HCT116 (cell line): ENCODE data around the gene CTRL. TPM values are rescaled to one million over a fixed set of nuclear protein-coding genes. Genes with fewer than 3 reads are reported as not detected.

Source experiments
- ATAC-seq: fragments of 200-7000 bp; cut with Tn5 transposase; 2 replicates; pipeline ENCODE4 v1.9.1; 2020; ENCODE audit warnings: mild to moderate bottlenecking, moderate library complexity
- BruUV-seq: library from RNA; stranded (reverse); fragments of 400-500 nt; replicated peaks from 2 replicates; lab custom pipeline; 2021; lab: Mats Ljungman, UMichigan
- CTCF ChIA-PET: fragments of 300-600 bp; sonication (Branson Sonifier 250); formaldehyde crosslinking; loops from one replicate; lab custom pipeline; 2021; ENCODE audit warnings: antibody characterized with exemption; lab: Charles Lee
- POLR2A ChIA-PET: fragments of 300-600, 350-600 bp; sonication (Branson Sonifier 250); formaldehyde crosslinking; loops from one replicate; lab custom pipeline; 2021; ENCODE audit warnings: antibody characterized with exemption; lab: Charles Lee
- RAD21 ChIA-PET, 2 experiments: fragments of 300-600 bp; sonication (Branson Sonifier 250); formaldehyde crosslinking; loops; one replicate each; lab custom pipeline; 2023; ENCODE audit warnings: low total read pairs in 2 of 2; ENCODE audit not compliant: uncharacterized antibody in 2 of 2, unreplicated experiment in 2 of 2, low non-redundant PET in 1 of 2; lab: Charles Lee
- DNase-seq: peaks from one replicate; pipeline ENCODE4 v3.0.0-alpha.2; 2010; ENCODE audit warnings: low read depth, low spot score
- H2AFZ ChIP-seq: fragments of 200-600 bp; shearing (Covaris generic), sonication (generic); 2 replicates; pipeline ENCODE4 v1.6.1; 2017; ENCODE audit warnings: low read depth, mixed run types, mixed read lengths, antibody characterized with exemption, low read length; ENCODE audit not compliant: poor library complexity, severe bottlenecking
- H3K27ac ChIP-seq: 2 replicates; pipeline ENCODE4 v1.5.1; 2012; ENCODE audit warnings: low read depth, low read length
- H3K27me3 ChIP-seq: fragments of 200-600 bp; sonication (generic); 2 replicates; pipeline ENCODE4 v1.6.1; 2016; ENCODE audit warnings: mixed run types, low read length, mixed read lengths; ENCODE audit not compliant: insufficient read depth
- H3K36me3 ChIP-seq, 2 experiments: fragments of 200-500 bp in 1 of 2; fragments of 200-600 bp in 1 of 2; sonication (Bioruptor generic) in 1 of 2; sonication (generic) in 1 of 2; 2 replicates each; pipeline versions ENCODE4 v1.5.1 to v1.6.1; 2014 to 2016; ENCODE audit warnings: low read length in 2 of 2, inconsistent platforms in 1 of 2, mixed read lengths in 1 of 2, mixed run types in 1 of 2; ENCODE audit not compliant: insufficient read depth in 2 of 2, control insufficient read depth in 1 of 2
- H3K4me1 ChIP-seq, 2 experiments: fragments of 200-600 bp in 1 of 2; sonication (generic) in 1 of 2; 2 replicates each; pipeline versions ENCODE4 v1.5.1 to v1.6.1; 2012 to 2017; ENCODE audit warnings: low read length in 2 of 2, inconsistent platforms in 1 of 2, mild to moderate bottlenecking in 1 of 2, mixed read lengths in 1 of 2, mixed run types in 1 of 2, moderate library complexity in 1 of 2; ENCODE audit not compliant: insufficient read depth in 2 of 2, control insufficient read depth in 1 of 2
- H3K4me2 ChIP-seq: fragments of 200-600 bp; sonication (generic); 2 replicates; pipeline ENCODE4 v1.6.1; 2017; ENCODE audit warnings: mixed run types, low read length, mixed read lengths
- H3K4me3 ChIP-seq, 2 experiments: fragments of 200-600 bp in 1 of 2; sonication (generic) in 1 of 2; replicated peaks in 1 of 2; 2 replicates each; pipeline ENCODE4 v1.5.1; 2011 to 2016; ENCODE audit warnings: low read length in 2 of 2, control low read depth in 1 of 2, low read depth in 1 of 2, mild to moderate bottlenecking in 1 of 2, mixed read lengths in 1 of 2, mixed run types in 1 of 2
- H3K79me2 ChIP-seq: fragments of 200-600 bp; sonication (generic); 2 replicates; pipeline ENCODE4 v1.6.1; 2017; ENCODE audit warnings: mild to moderate bottlenecking, mixed run types, low read length, moderate library complexity, mixed read lengths; ENCODE audit not compliant: insufficient read depth
- H3K9ac ChIP-seq: fragments of 200-600 bp; sonication (generic); 2 replicates; pipeline ENCODE4 v1.6.1; 2016; ENCODE audit warnings: low read length, mixed read lengths
- H3K9me2 ChIP-seq: fragments of 200-600 bp; sonication (generic), shearing (Covaris generic); 2 replicates; pipeline ENCODE4 v1.6.1; 2017; ENCODE audit warnings: mixed run types, mild to moderate bottlenecking, moderate library complexity; ENCODE audit not compliant: insufficient read depth
- H3K9me3 ChIP-seq, 2 experiments: fragments of 200-500 bp in 1 of 2; fragments of 200-600 bp in 1 of 2; sonication (Bioruptor generic) in 1 of 2; sonication (generic) in 1 of 2; 2 replicates each; pipeline ENCODE4 v1.6.1; 2014 to 2017; ENCODE audit warnings: low read length in 2 of 2, mixed read lengths in 2 of 2, inconsistent platforms in 1 of 2, low read depth in 1 of 2, mild to moderate bottlenecking in 1 of 2, mixed run types in 1 of 2, moderate library complexity in 1 of 2; ENCODE audit not compliant: control insufficient read depth in 1 of 2, insufficient read depth in 1 of 2
- H4K20me1 ChIP-seq: fragments of 200-600 bp; sonication (generic), shearing (Covaris generic); 2 replicates; pipeline ENCODE4 v1.6.1; 2017; ENCODE audit warnings: mixed run types, mild to moderate bottlenecking, moderate library complexity; ENCODE audit not compliant: insufficient read depth
- CEBPB ChIP-seq: IDR thresholded peaks from 2 replicates; pipeline ENCODE4 v1.6.1; 2012; ENCODE audit warnings: low read depth
- EGR1 ChIP-seq: IDR thresholded peaks from 2 replicates; pipeline ENCODE4 v1.6.1; 2012; ENCODE audit warnings: low read depth
- EZH2 ChIP-seq: fragments of 200-600 bp; sonication (generic); IDR thresholded peaks from 2 replicates; pipeline ENCODE4 v1.6.1; 2017; ENCODE audit warnings: antibody characterized with exemption, mixed run types
- EZH2phosphoT487 ChIP-seq: fragments of 200-600 bp; IDR thresholded peaks from 2 replicates; pipeline ENCODE4 v1.6.1; 2018; ENCODE audit warnings: antibody characterized with exemption, borderline replicate concordance
- FOSL1 ChIP-seq: IDR thresholded peaks from 2 replicates; pipeline ENCODE4 v1.6.1; 2012; ENCODE audit warnings: low read depth
- POLR2AphosphoS5 ChIP-seq: IDR thresholded peaks from 2 replicates; pipeline ENCODE4 v1.6.1; 2011; ENCODE audit warnings: mild to moderate bottlenecking, low read depth, low read length, moderate library complexity
- SIN3A ChIP-seq: IDR thresholded peaks from 2 replicates; pipeline ENCODE4 v1.6.1; 2012; ENCODE audit warnings: low read depth
- SRF ChIP-seq: IDR thresholded peaks from 2 replicates; pipeline ENCODE4 v1.6.1; 2012; ENCODE audit warnings: low read depth
- TCF7L2 ChIP-seq: IDR thresholded peaks from 2 replicates; pipeline ENCODE4 v1.7.0; 2011; ENCODE audit warnings: borderline replicate concordance, inconsistent platforms; ENCODE audit not compliant: insufficient read depth, insufficient read length; ENCODE audit errors: extremely low read depth
- YY1 ChIP-seq: IDR thresholded peaks from 2 replicates; pipeline ENCODE4 v1.6.1; 2011; ENCODE audit warnings: low read length, low read depth, moderate library complexity, mild to moderate bottlenecking; ENCODE audit not compliant: insufficient replicate concordance; ENCODE audit errors: extremely low read depth
- ZFX ChIP-seq: fragments of 450-650 bp; IDR thresholded peaks from 2 replicates; pipeline ENCODE4 v1.6.1; 2017
- intact Hi-C: fragments of 100-400 bp; cut with micrococcal nuclease; formaldehyde crosslinking; loops from 2 replicates; pipeline ENCODE4 v1.10.0; 2022
- total RNA-seq: library from RNA; stranded (reverse); gene quantifications from one replicate; pipeline ENCODE4 v1.2.1, GENCODE V29; 2021; ENCODE audit not compliant: unreplicated experiment
- TF ChIP-seq, protein P1 (sequence below): IDR thresholded peaks from 2 replicates; pipeline ENCODE4 v1.6.1; 2012; ENCODE audit warnings: low read depth
- TF ChIP-seq, protein P2 (sequence below): IDR thresholded peaks from 2 replicates; pipeline ENCODE4 v1.6.1; 2011; ENCODE audit warnings: mild to moderate bottlenecking, low read length, moderate library complexity; ENCODE audit not compliant: insufficient replicate concordance; ENCODE audit errors: extremely low read depth
- TF ChIP-seq, protein P3 (sequence below): IDR thresholded peaks from 2 replicates; pipeline ENCODE4 v1.6.1; 2012

The CTRL gene
- total RNA-seq, 1 experiment from 2014 or later: 3.4 TPM

DNA sequence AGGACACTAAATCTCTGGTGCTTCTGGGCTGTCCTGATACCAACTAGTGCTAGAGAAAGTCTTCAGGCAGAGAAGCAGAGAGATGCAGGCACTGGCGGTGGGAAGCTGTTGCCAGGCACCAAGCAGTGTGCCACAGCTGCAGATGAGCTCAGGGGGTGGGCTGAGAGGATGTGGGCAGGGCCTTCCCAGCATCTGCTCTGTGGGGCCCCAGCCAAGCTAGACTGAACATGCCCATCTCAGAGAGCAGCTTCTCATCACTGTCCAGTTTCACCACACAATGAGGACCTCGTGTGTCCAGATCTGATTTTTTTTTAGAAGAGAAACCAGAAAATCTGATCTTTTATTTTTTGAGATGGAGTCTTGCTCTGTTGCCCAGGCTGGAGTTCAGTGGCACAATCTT, 21.5 kb downstream of the CTRL start:
- H3K36me3 ChIP-seq: no peaks in the 10 kb centered on the region; a peak in 1 of 4 replicates
- no peaks in the 10 kb centered on the region for H4K20me1 ChIP-seq
- no peaks in the 10 kb centered on the region for H3K79me2 ChIP-seq
- TF ChIP-seq SRF (no peak), FOSL1 (no peak), POLR2AphosphoS5 (no peak), YY1 (no peak), ZFX (no peak), EGR1 (no peak), EZH2 (no peak), TCF7L2 (no peak), CEBPB (no peak), SIN3A (no peak), EZH2phosphoT487 (no peak)
- TF ChIP-seq, protein P1, sequence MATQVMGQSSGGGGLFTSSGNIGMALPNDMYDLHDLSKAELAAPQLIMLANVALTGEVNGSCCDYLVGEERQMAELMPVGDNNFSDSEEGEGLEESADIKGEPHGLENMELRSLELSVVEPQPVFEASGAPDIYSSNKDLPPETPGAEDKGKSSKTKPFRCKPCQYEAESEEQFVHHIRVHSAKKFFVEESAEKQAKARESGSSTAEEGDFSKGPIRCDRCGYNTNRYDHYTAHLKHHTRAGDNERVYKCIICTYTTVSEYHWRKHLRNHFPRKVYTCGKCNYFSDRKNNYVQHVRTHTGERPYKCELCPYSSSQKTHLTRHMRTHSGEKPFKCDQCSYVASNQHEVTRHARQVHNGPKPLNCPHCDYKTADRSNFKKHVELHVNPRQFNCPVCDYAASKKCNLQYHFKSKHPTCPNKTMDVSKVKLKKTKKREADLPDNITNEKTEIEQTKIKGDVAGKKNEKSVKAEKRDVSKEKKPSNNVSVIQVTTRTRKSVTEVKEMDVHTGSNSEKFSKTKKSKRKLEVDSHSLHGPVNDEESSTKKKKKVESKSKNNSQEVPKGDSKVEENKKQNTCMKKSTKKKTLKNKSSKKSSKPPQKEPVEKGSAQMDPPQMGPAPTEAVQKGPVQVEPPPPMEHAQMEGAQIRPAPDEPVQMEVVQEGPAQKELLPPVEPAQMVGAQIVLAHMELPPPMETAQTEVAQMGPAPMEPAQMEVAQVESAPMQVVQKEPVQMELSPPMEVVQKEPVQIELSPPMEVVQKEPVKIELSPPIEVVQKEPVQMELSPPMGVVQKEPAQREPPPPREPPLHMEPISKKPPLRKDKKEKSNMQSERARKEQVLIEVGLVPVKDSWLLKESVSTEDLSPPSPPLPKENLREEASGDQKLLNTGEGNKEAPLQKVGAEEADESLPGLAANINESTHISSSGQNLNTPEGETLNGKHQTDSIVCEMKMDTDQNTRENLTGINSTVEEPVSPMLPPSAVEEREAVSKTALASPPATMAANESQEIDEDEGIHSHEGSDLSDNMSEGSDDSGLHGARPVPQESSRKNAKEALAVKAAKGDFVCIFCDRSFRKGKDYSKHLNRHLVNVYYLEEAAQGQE: no peak
- TF ChIP-seq, protein P2, sequence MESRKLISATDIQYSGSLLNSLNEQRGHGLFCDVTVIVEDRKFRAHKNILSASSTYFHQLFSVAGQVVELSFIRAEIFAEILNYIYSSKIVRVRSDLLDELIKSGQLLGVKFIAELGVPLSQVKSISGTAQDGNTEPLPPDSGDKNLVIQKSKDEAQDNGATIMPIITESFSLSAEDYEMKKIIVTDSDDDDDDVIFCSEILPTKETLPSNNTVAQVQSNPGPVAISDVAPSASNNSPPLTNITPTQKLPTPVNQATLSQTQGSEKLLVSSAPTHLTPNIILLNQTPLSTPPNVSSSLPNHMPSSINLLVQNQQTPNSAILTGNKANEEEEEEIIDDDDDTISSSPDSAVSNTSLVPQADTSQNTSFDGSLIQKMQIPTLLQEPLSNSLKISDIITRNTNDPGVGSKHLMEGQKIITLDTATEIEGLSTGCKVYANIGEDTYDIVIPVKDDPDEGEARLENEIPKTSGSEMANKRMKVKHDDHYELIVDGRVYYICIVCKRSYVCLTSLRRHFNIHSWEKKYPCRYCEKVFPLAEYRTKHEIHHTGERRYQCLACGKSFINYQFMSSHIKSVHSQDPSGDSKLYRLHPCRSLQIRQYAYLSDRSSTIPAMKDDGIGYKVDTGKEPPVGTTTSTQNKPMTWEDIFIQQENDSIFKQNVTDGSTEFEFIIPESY: no peak
- TF ChIP-seq, protein P3, sequence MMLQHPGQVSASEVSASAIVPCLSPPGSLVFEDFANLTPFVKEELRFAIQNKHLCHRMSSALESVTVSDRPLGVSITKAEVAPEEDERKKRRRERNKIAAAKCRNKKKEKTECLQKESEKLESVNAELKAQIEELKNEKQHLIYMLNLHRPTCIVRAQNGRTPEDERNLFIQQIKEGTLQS: no peak
- ATAC-seq (no peak), DNase-seq (no peak)
- no peaks in the 10 kb centered on the region for H3K4me1 ChIP-seq
- BruUV-seq: no TSS peak
- H3K9me3 ChIP-seq: no peaks in the 10 kb centered on the region
- H3K27me3 ChIP-seq: no peaks in the 10 kb centered on the region
- ChIA-PET RAD21 (no interaction called here), CTCF (no interaction called here), POLR2A (no interaction called here)
- no peaks in the 10 kb centered on the region for H3K9me2 ChIP-seq
- no peak overlapping the region for H2AFZ ChIP-seq
- intact Hi-C loops: no loop called here
- no peak overlapping the region for H3K4me3 ChIP-seq
- no peak overlapping the region for H3K9ac ChIP-seq
- no peak overlapping the region for H3K4me2 ChIP-seq
- no peak overlapping the region for H3K27ac ChIP-seq
